OCI-LY7 (cell line): ENCODE results near the gene HS3ST3B1. TPM values are rescaled to one million over a fixed set of nuclear protein-coding genes. Genes with fewer than 3 reads are reported as not detected.

ENCODE experiments used
- BruUV-seq: library from RNA; stranded (reverse); fragments of 400-500 nt; replicated peaks from 2 replicates; lab custom pipeline; 2021; lab: Mats Ljungman, UMichigan
- CTCF ChIA-PET: fragments of 300-600 bp; sonication (Branson Sonifier 250); formaldehyde crosslinking; loops from one replicate; lab custom pipeline; 2022; ENCODE audit warnings: antibody characterized with exemption; ENCODE audit not compliant: unreplicated experiment; lab: Charles Lee
- POLR2A ChIA-PET: fragments of 300-600 bp; sonication (Branson Sonifier 250); formaldehyde crosslinking; loops from one replicate; lab custom pipeline; 2022; ENCODE audit warnings: antibody characterized with exemption; lab: Charles Lee
- DNase-seq: peaks from one replicate; pipeline ENCODE4 v3.0.0-alpha.2; 2015; ENCODE audit warnings: low spot score
- H2AFZ ChIP-seq: fragments of 200-600 bp; sonication (generic), shearing (Covaris generic); 2 replicates; pipeline ENCODE4 v1.6.1; 2014; ENCODE audit warnings: mild to moderate bottlenecking, antibody characterized with exemption, low read length, moderate library complexity
- H3K27ac ChIP-seq: fragments of 200-600 bp; sonication (generic); 2 replicates; pipeline ENCODE4 v1.5.1; 2014; ENCODE audit warnings: mixed run types, low read depth, mild to moderate bottlenecking, moderate library complexity, low read length, inconsistent platforms; ENCODE audit not compliant: poor library complexity, severe bottlenecking
- H3K36me3 ChIP-seq: fragments of 200-600 bp; sonication (generic); 2 replicates; pipeline ENCODE4 v1.6.1; 2014; ENCODE audit warnings: mild to moderate bottlenecking, antibody characterized with exemption, low read length, moderate library complexity, mixed read lengths; ENCODE audit not compliant: insufficient read depth
- H3K4me1 ChIP-seq: fragments of 200-600 bp; sonication (generic); 2 replicates; pipeline ENCODE4 v1.5.1; 2014; ENCODE audit warnings: mild to moderate bottlenecking, low read length; ENCODE audit not compliant: insufficient read depth, poor library complexity, severe bottlenecking
- H3K4me2 ChIP-seq: fragments of 200-600 bp; sonication (generic); 2 replicates; pipeline ENCODE4 v1.6.1; 2014; ENCODE audit warnings: mild to moderate bottlenecking, low read length
- H3K4me3 ChIP-seq: fragments of 200-600 bp; sonication (generic); 2 replicates; pipeline ENCODE4 v1.5.1; 2014; ENCODE audit warnings: mild to moderate bottlenecking, low read depth, low read length; ENCODE audit not compliant: poor library complexity, severe bottlenecking
- H3K79me2 ChIP-seq: fragments of 200-600 bp; sonication (generic); 2 replicates; pipeline ENCODE4 v1.6.1; 2016; ENCODE audit warnings: low read depth, mild to moderate bottlenecking, low read length, moderate library complexity, mixed read lengths; ENCODE audit not compliant: insufficient read depth
- H3K9me2 ChIP-seq: fragments of 200-600 bp; sonication (generic); 2 replicates; pipeline ENCODE4 v1.6.1; 2016; ENCODE audit warnings: mild to moderate bottlenecking, low read length, mixed read lengths; ENCODE audit not compliant: insufficient read depth
- H3K9me3 ChIP-seq: fragments of 200-600 bp; sonication (generic); 2 replicates; pipeline ENCODE4 v1.6.1; 2014; ENCODE audit warnings: mild to moderate bottlenecking, mixed run types, low read length, mixed read lengths
- H4K20me1 ChIP-seq: fragments of 200-600 bp; sonication (generic); 2 replicates; pipeline ENCODE4 v1.6.1; 2014; ENCODE audit warnings: mild to moderate bottlenecking, antibody characterized with exemption, low read length, moderate library complexity, mixed read lengths; ENCODE audit not compliant: insufficient read depth
- CTCF ChIP-seq: fragments of 200-600 bp; sonication (generic); conservative IDR thresholded peaks from 2 replicates; pipeline ENCODE4 v1.5.1; 2014; ENCODE audit warnings: mild to moderate bottlenecking, antibody characterized with exemption, low read length, moderate library complexity, mixed read lengths
- EZH2phosphoT487 ChIP-seq: fragments of 200-600 bp; sonication (generic); IDR thresholded peaks from 2 replicates; pipeline ENCODE4 v1.6.1; 2018; ENCODE audit warnings: low read depth, borderline replicate concordance, mild to moderate bottlenecking, mixed run types, antibody characterized with exemption, low read length, moderate library complexity, mixed read lengths
- intact Hi-C: fragments of 100-400 bp; cut with micrococcal nuclease; formaldehyde crosslinking; loops from one replicate; pipeline ENCODE4 v1.10.0; 2022; ENCODE audit not compliant: unreplicated experiment
- total RNA-seq, 2 experiments: library from RNA; depleted of rRNA in 1 of 2; stranded (reverse); fragments of >200 nt in 1 of 2; shearing (Covaris generic) in 1 of 2; gene quantifications; 2 replicates each; pipeline ENCODE4 v1.2.3, GENCODE V29; 2014 to 2022

The HS3ST3B1 gene
- total RNA-seq, 2 experiments from 2014 or later: 0.03 to 1.6 TPM

- ChIA-PET POLR2A (no interaction called here), CTCF (no interaction called here)
- intact Hi-C loops: loop anchor here (5.0 to 10.0 kb wide), 5 partner anchors 458 to 728 kb away; no protein-coding TSS in a partner anchor
Observed at GRCh38 chr17:14304773-14305517, 4.1 kb downstream of the HS3ST3B1 start.

GRCh38 chr17:14305785-14306496 lies 5.1 kb downstream of the HS3ST3B1 start:
- Histone ChIP-seq H3K27ac (no peak overlapping the region), H3K9me2 (no peaks in the 10 kb centered on the region), H2AFZ (no peak overlapping the region), H3K79me2 (no peaks in the 10 kb centered on the region), H3K4me2 (no peak overlapping the region), H3K36me3 (no peaks in the 10 kb centered on the region), H3K4me1 (peaks cover 14% of the 10 kb centered on the region), H4K20me1 (no peaks in the 10 kb centered on the region; the same call in 1 of the 2 replicates), H3K4me3 (no peak overlapping the region), H3K9me3 (no peaks in the 10 kb centered on the region)
- no peak for DNase-seq
- POLR2A ChIA-PET: interaction anchor here (0.6 to 1.1 kb wide), 3 partner anchors 25 to 309 kb away, joined by 3 to 4 read pairs (median 3); no protein-coding TSS in a partner anchor
- intact Hi-C loops: loop anchor here (10.0 kb wide), 2 partner anchors 489 to 619 kb away; no protein-coding TSS in a partner anchor
- CTCF ChIA-PET: no interaction called here
- TF ChIP-seq CTCF: no peak
- TF ChIP-seq EZH2phosphoT487: no peak
- BruUV-seq: no TSS peak

More at GRCh38 chr17:14304773-14305517, 4.1 kb downstream of the HS3ST3B1 start:
- Histone ChIP-seq H3K79me2 (no peaks in the 10 kb centered on the region), H3K4me2 (no peak overlapping the region), H3K4me3 (no peak overlapping the region), H2AFZ (no peak overlapping the region), H3K27ac (no peak overlapping the region), H4K20me1 (no peaks in the 10 kb centered on the region; the same call in 1 of the 2 replicates), H3K9me3 (no peaks in the 10 kb centered on the region), H3K36me3 (no peaks in the 10 kb centered on the region), H3K9me2 (no peaks in the 10 kb centered on the region), H3K4me1 (peaks cover 16% of the 10 kb centered on the region)
- no TSS peak for BruUV-seq
- DNase-seq: no peak
- TF ChIP-seq CTCF (no peak), EZH2phosphoT487 (no peak)
